OCI-LY1 (cell line): Measurements from ENCODE around the gene C2CD4A.

ENCODE experiments used
- H2AFZ ChIP-seq: fragments of 200-600 bp; sonication (generic), shearing (Covaris generic); 2 replicates; pipeline ENCODE4 v1.6.0; 2014; ENCODE audit warnings: antibody characterized with exemption, mild to moderate bottlenecking, low read length
- H3F3A ChIP-seq: fragments of 200-600 bp; sonication (generic), shearing (Covaris generic); 2 replicates; pipeline ENCODE4 v1.6.0; 2014; ENCODE audit warnings: mild to moderate bottlenecking, antibody characterized with exemption, low read length, moderate library complexity; ENCODE audit not compliant: insufficient read depth
- H3K27ac ChIP-seq: fragments of 200-600 bp; sonication (generic); 2 replicates; pipeline ENCODE4 v1.5.1; 2014; ENCODE audit warnings: low read length, mixed run types, mild to moderate bottlenecking, low read depth; ENCODE audit not compliant: poor library complexity, severe bottlenecking
- H3K27me3 ChIP-seq: fragments of 200-600 bp; sonication (generic); 2 replicates; pipeline ENCODE4 v1.6.0; 2014; ENCODE audit warnings: antibody characterized with exemption, mild to moderate bottlenecking, low read length, moderate library complexity; ENCODE audit not compliant: insufficient read depth
- H3K36me3 ChIP-seq: fragments of 200-600 bp; sonication (generic); 2 replicates; pipeline ENCODE4 v1.6.1; 2014; ENCODE audit warnings: mild to moderate bottlenecking, antibody characterized with exemption, low read length, moderate library complexity, mixed read lengths; ENCODE audit not compliant: insufficient read depth
- H3K4me1 ChIP-seq: fragments of 200-600 bp; sonication (generic); 2 replicates; pipeline ENCODE4 v1.5.1; 2014; ENCODE audit warnings: mild to moderate bottlenecking, low read length, moderate library complexity; ENCODE audit not compliant: insufficient read depth, severe bottlenecking
- H3K4me2 ChIP-seq: fragments of 200-600 bp; sonication (generic), shearing (Covaris generic); 2 replicates; pipeline ENCODE4 v1.6.1; 2014; ENCODE audit warnings: low read length
- H3K4me3 ChIP-seq: fragments of 200-600 bp; sonication (generic); 2 replicates; pipeline ENCODE4 v1.5.1; 2014; ENCODE audit warnings: low read length, low read depth, mild to moderate bottlenecking, mixed read lengths; ENCODE audit not compliant: poor library complexity, severe bottlenecking
- H3K79me2 ChIP-seq: fragments of 200-600 bp; shearing (Covaris generic); 2 replicates; pipeline ENCODE4 v1.6.1; 2016; ENCODE audit warnings: mixed run types, low read length, mixed read lengths; ENCODE audit not compliant: insufficient read depth
- H3K9ac ChIP-seq: fragments of 200-600 bp; sonication (generic), shearing (Covaris generic); 2 replicates; pipeline ENCODE4 v1.6.1; 2014; ENCODE audit warnings: mild to moderate bottlenecking, low read length, mixed read lengths
- H3K9me2 ChIP-seq: fragments of 200-600 bp; sonication (generic), shearing (Covaris generic); 2 replicates; pipeline ENCODE4 v1.6.1; 2014; ENCODE audit warnings: low read depth, mild to moderate bottlenecking, low read length, mixed read lengths
- H3K9me3 ChIP-seq: fragments of 200-600 bp; shearing (Covaris generic); 2 replicates; pipeline ENCODE4 v1.6.1; 2014; ENCODE audit warnings: low read length, mixed read lengths
- H4K20me1 ChIP-seq: fragments of 200-600 bp; sonication (generic), shearing (Covaris generic); 2 replicates; pipeline ENCODE4 v1.6.0; 2016; ENCODE audit warnings: mild to moderate bottlenecking, low read length; ENCODE audit not compliant: insufficient read depth
- CTCF ChIP-seq: fragments of 200-600 bp; sonication (generic), shearing (Covaris generic); IDR thresholded peaks from 2 replicates; pipeline ENCODE4 v1.5.1; 2017; ENCODE audit warnings: mild to moderate bottlenecking, antibody characterized with exemption, low read length, moderate library complexity, mixed read lengths
- EZH2 ChIP-seq: fragments of 200-600 bp; sonication (generic), shearing (Covaris generic); IDR thresholded peaks from 2 replicates; pipeline ENCODE4 v1.8.0; 2017; ENCODE audit warnings: borderline replicate concordance, mixed run types, mild to moderate bottlenecking, antibody characterized with exemption, low read length, moderate library complexity, mixed read lengths

The C2CD4A gene

DNA sequence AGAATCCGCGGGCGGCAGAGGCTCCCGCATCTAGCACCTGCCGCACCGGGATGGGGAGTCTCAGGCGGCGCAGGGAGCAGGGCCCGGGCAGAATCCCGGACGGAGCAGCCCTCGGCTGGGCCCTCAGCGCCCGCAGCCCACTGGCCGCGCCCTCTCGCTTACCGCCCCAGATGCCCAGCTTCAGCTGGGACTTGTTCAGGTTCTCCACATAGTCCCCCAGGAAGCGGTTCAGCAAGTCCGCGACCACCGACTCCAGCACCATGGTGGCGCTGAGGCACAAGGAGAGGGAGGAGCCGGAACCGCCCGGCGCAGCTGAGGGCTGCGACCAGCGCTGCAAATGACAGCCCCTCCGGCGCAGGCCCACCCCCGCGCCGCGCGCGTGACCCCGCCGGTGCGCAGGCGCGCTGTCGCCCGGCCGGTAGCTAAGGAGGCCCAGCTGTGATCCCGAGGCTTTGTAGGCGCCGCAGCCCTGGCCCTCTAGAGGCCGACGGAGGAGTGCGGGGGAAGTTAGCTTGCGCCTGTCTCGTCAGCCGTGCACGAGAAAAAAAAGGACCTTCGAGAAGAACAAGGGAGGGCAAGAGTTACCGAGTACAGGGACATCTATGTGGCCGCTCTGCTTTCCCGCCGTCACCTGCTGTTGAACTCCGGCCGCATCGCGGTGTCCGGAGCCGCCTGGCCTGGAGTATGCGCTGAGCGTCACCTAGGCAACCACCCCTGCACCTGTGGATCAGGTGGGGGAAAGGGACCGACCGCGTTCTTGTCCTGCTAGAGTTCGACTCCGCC, 6.5 kb upstream of the C2CD4A start, which contains the start of gene VPS13C:
VPS13C (minus strand) TSS at position 335 of the 783 bp plus-strand sequence; CDS start at position 262, 73 bp downstream.
- peak within 1 kb of the TSS; percentile 98 for H3K4me2 ChIP-seq
- peaks cover 22% of the 10 kb centered on the region for H3K36me3 ChIP-seq
- H3F3A ChIP-seq = no peaks in the 10 kb centered on the region
- H4K20me1 ChIP-seq = no peaks in the 10 kb centered on the region
- no peaks in the 10 kb centered on the region for H3K9me2 ChIP-seq
- H3K9me3 ChIP-seq = no peaks in the 10 kb centered on the region
- H3K9ac ChIP-seq = peak within 1 kb of the TSS; percentile 84
- peak within 1 kb of the TSS; percentile 94 for H2AFZ ChIP-seq
- H3K4me3 ChIP-seq = peak within 1 kb of the TSS; percentile 94
- TF ChIP-seq CTCF (peak; percentile 73), EZH2 (no peak)
- H3K27ac ChIP-seq = peak within 1 kb of the TSS; percentile 78
- H3K79me2 ChIP-seq = peaks cover 36% of the 10 kb centered on the region
- H3K27me3 ChIP-seq = no peaks in the 10 kb centered on the region
- peaks cover 30% of the 10 kb centered on the region for H3K4me1 ChIP-seq

- no peaks in the 10 kb centered on the region for H3K27me3 ChIP-seq
- H3F3A ChIP-seq = no peaks in the 10 kb centered on the region
- H3K79me2 ChIP-seq = peaks cover 30% of the 10 kb centered on the region
- H3K4me3 ChIP-seq = peak overlapping the region; percentile 94
- H3K9me2 ChIP-seq = no peaks in the 10 kb centered on the region
- TF ChIP-seq EZH2 (no peak), CTCF (no peak)
- H3K36me3 ChIP-seq = peaks cover 18% of the 10 kb centered on the region
- no peaks in the 10 kb centered on the region for H3K9me3 ChIP-seq
- peak overlapping the region; percentile 62 for H3K27ac ChIP-seq
- peak overlapping the region; percentile 94 for H2AFZ ChIP-seq
- peaks cover 30% of the 10 kb centered on the region for H3K4me1 ChIP-seq
- H4K20me1 ChIP-seq = no peaks in the 10 kb centered on the region
- peak overlapping the region; percentile 98 for H3K4me2 ChIP-seq
- H3K9ac ChIP-seq = peak overlapping the region; percentile 60
Measured at GRCh38 chr15:62060896-62061280, 5.9 kb upstream of the C2CD4A start.

DNA sequence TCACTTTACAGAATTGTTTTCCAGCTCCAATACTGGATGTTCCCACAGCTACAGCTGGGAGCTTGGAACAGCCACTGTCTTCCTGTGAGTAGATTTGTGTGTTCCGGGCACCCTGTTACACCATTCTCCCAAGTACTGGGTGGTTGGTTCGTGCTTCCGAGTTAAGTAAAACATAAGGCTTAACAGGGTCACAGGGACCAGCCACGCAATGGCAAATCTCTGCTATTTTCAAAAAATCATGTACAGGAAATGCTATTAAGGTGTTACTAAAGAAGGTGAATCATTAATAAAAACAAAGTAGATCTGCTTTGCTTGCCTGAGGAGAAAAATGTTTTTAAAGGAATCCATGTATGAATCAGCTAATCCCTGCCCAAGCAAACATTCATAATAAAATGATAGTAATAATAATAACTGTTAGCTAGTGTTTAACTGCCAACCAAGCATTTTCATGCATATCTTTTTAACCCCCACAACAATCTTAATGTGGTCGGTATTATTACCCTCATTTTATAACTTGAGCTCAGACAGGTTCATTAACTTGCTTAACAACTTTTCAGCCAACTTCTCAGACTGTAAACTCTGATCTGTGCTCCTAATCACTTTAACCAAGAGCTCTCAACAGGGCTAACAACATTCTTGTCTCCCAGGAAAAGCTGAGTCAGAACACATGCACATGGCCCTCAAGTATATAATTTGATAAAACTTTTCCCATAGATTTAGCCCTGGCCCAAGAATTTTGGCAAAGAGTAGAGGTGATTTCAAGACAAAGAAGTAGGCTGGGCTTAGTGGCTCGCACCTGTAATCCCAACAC, 2.7 kb upstream of the C2CD4A start:
- H3K27me3 ChIP-seq = no peaks in the 10 kb centered on the region
- H3K36me3 ChIP-seq = no peaks in the 10 kb centered on the region
- TF ChIP-seq CTCF = no peak
- no peak for TF ChIP-seq EZH2
- peaks cover 37% of the 10 kb centered on the region for H3K4me1 ChIP-seq
- H4K20me1 ChIP-seq = no peaks in the 10 kb centered on the region
- H3K9me3 ChIP-seq = no peaks in the 10 kb centered on the region
- H3K9ac ChIP-seq = no peak overlapping the region
- no peak overlapping the region for H3K4me2 ChIP-seq
- H3K79me2 ChIP-seq = peaks cover 7% of the 10 kb centered on the region
- H3K4me3 ChIP-seq = no peak overlapping the region
- no peak overlapping the region for H3K27ac ChIP-seq
- H2AFZ ChIP-seq = no peak overlapping the region
- no peaks in the 10 kb centered on the region for H3F3A ChIP-seq
- H3K9me2 ChIP-seq = no peaks in the 10 kb centered on the region
